Measurements from ENCODE around the gene FBXW7. TPM values are rescaled to one million over a fixed set of nuclear protein-coding genes. Genes with fewer than 3 reads are reported as not detected.

The FBXW7 gene
- total RNA-seq, 6 experiments from 2014 or later: 17.4 to 26.1 (median 19.5) TPM

DNA sequence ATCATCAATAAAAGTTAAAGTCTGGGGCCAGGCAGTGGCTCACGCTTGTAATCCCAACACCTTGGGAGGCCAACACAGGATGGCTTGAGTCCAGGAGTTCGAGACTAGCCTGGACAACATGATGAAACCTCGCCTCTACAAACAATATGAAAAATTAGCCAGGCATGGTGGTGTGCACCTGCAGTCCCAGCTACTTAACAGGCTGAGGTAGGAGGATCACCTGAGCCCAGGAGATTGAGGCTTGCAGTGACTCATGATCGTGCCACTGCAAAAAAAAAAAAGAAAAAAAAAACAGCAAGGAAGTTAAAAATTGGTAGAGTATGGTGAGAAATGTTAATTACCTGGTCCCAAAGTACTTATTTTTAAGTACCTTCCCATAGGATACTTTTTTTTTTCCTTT, 27.5 kb downstream of the FBXW7 start:
- H3K36me3 Mint-ChIP-seq (ENCODE audit: low read depth): no peaks in the 10 kb centered on the region
- no peak overlapping the region for H3K4me3 Mint-ChIP-seq
- TF ChIP-seq, protein P1, sequence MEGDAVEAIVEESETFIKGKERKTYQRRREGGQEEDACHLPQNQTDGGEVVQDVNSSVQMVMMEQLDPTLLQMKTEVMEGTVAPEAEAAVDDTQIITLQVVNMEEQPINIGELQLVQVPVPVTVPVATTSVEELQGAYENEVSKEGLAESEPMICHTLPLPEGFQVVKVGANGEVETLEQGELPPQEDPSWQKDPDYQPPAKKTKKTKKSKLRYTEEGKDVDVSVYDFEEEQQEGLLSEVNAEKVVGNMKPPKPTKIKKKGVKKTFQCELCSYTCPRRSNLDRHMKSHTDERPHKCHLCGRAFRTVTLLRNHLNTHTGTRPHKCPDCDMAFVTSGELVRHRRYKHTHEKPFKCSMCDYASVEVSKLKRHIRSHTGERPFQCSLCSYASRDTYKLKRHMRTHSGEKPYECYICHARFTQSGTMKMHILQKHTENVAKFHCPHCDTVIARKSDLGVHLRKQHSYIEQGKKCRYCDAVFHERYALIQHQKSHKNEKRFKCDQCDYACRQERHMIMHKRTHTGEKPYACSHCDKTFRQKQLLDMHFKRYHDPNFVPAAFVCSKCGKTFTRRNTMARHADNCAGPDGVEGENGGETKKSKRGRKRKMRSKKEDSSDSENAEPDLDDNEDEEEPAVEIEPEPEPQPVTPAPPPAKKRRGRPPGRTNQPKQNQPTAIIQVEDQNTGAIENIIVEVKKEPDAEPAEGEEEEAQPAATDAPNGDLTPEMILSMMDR (IDR thresholded peaks at IDR 0.05): no peak
- DNase-seq: no peak
- no peaks in the 10 kb centered on the region for H3K9me3 Mint-ChIP-seq
- H3K27me3 Mint-ChIP-seq (ENCODE audit: insufficient read depth): no peaks in the 10 kb centered on the region
- H3K27ac Mint-ChIP-seq: no peak overlapping the region
- peaks cover 29% of the 10 kb centered on the region for H3K4me1 Mint-ChIP-seq (ENCODE audit: low read depth)

DNA sequence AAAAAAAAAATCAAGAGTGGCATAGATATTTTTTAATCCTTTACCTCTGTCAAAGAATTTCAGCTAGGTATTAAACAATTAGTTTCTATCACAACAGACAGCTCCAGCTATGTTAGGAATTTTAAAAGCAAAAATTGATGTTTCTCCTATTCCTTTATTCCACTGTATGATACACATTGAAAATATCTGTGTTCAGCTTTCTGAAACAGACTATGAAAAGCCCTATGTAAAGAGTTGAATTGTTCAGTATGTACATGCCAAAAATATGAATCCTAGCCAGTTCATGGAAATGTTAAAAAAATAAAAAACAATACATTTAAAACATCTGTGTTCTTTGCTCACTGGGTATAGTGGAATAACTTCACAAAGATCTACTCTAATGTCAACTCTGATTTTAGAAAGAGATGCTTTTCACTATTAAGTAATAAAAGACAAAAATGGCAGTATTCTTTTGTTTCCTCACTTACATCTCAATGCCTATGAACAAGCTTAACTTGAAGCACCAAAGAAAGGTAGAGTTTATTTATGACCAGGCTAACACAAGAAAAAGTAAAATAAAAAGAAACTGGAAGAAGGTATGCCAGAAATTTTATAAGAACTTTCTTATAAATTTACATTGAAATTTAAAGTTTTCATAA, 32.1 kb downstream of the FBXW7 start:
- TF ChIP-seq, protein P1 (IDR thresholded peaks at IDR 0.05): no peak
- no peak for DNase-seq
- Mint-ChIP-seq H3K27ac (no peak overlapping the region; the same call in 1 of the 2 replicates), H3K4me3 (no peak overlapping the region), H3K36me3 (ENCODE audit: low read depth) (no peaks in the 10 kb centered on the region), H3K9me3 (no peaks in the 10 kb centered on the region), H3K4me1 (ENCODE audit: low read depth) (peaks cover 29% of the 10 kb centered on the region), H3K27me3 (ENCODE audit: insufficient read depth) (no peaks in the 10 kb centered on the region)

DNA sequence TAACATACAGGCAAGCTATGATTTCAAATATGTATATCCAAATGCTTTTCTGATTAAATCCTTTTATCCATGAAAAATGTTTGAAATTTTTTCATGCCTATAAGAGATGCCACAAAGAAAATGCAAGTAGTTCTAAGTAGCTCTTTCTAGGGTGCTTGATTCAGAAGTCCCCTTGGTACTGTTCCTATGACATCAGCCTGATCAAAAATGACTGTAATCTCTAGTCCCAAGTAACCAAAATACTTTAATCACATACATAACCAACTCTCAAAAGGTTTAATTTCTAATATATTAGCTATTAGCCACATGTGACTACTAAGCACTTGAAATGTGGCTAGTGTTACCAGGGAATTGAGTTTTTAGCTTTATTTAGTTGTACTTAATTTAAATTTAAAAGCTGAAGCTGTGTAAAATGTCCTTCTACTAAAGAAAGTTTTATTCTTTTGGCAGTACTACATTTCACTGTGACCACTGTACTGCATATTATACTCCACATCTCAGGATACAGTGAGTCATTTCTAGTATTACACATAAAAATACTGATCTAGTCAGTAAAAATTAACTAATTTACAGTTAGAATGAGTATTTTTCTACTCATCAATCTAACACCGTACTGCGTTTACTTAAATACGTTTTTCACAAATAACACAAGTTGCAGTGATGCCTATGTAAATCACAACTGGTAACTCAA, 33.9 kb downstream of the FBXW7 start:
- Mint-ChIP-seq H3K4me1 (ENCODE audit: low read depth) (peaks cover 29% of the 10 kb centered on the region), H3K36me3 (ENCODE audit: low read depth) (no peaks in the 10 kb centered on the region), H3K27me3 (ENCODE audit: insufficient read depth) (no peaks in the 10 kb centered on the region), H3K27ac (no peak overlapping the region), H3K4me3 (no peak overlapping the region), H3K9me3 (no peaks in the 10 kb centered on the region)
- TF ChIP-seq, protein P1 (IDR thresholded peaks at IDR 0.05): no peak
- DNase-seq: peak; percentile 24

GRCh38 chr4:152500800-152501434, 35.0 kb downstream of the FBXW7 start:
- Mint-ChIP-seq H3K4me1 (ENCODE audit: low read depth) (peaks cover 29% of the 10 kb centered on the region), H3K27ac (no peak overlapping the region), H3K27me3 (ENCODE audit: insufficient read depth) (no peaks in the 10 kb centered on the region), H3K9me3 (no peaks in the 10 kb centered on the region), H3K4me3 (no peak overlapping the region), H3K36me3 (ENCODE audit: low read depth) (no peaks in the 10 kb centered on the region)
- DNase-seq: peak; percentile 83
- TF ChIP-seq, protein P1 (IDR thresholded peaks at IDR 0.05): peak; percentile 93

GRCh38 chr4:152500275-152500674, 35.6 kb downstream of the FBXW7 start:
- no peak overlapping the region for H3K27ac Mint-ChIP-seq
- H3K4me1 Mint-ChIP-seq (ENCODE audit: low read depth): peaks cover 29% of the 10 kb centered on the region
- no peaks in the 10 kb centered on the region for H3K27me3 Mint-ChIP-seq (ENCODE audit: insufficient read depth)
- no peak for DNase-seq
- H3K4me3 Mint-ChIP-seq: no peak overlapping the region
- H3K9me3 Mint-ChIP-seq: no peaks in the 10 kb centered on the region
- no peaks in the 10 kb centered on the region for H3K36me3 Mint-ChIP-seq (ENCODE audit: low read depth)
- TF ChIP-seq, protein P1 (IDR thresholded peaks at IDR 0.05): no peak
